Type B pancreatic cell (in vitro differentiated cells): ENCODE results near the gene CPED1. TPM values are rescaled to one million over a fixed set of nuclear protein-coding genes. Genes with fewer than 3 reads are reported as not detected.

ENCODE experiments used
- DNase-seq: peaks from one replicate; pipeline ENCODE4 v3.0.0; 2021; ENCODE audit warnings: mixed read lengths; ENCODE audit not compliant: unreplicated experiment; ENCODE audit errors: extremely low spot score
- H3K27ac Mint-ChIP-seq: 2 replicates; pipeline ENCODE4 v1.8.0; 2021; ENCODE audit warnings: mild to moderate bottlenecking, mixed read lengths
- H3K27me3 Mint-ChIP-seq: 2 replicates; pipeline ENCODE4 v1.8.0; 2021; ENCODE audit warnings: mixed read lengths
- H3K36me3 Mint-ChIP-seq: 2 replicates; pipeline ENCODE4 v1.8.0; 2021; ENCODE audit warnings: mixed read lengths
- H3K4me1 Mint-ChIP-seq: one replicate; pipeline ENCODE4 v1.8.0; 2021; ENCODE audit warnings: mixed read lengths; ENCODE audit not compliant: unreplicated experiment
- H3K4me3 Mint-ChIP-seq: 2 replicates; pipeline ENCODE4 v1.8.0; 2021; ENCODE audit warnings: mild to moderate bottlenecking, mixed read lengths
- H3K9me3 Mint-ChIP-seq: 2 replicates; pipeline ENCODE4 v1.8.0; 2021; ENCODE audit warnings: mixed read lengths
- CTCF ChIP-seq: fragments of 200-600 bp; sonication (generic); conservative IDR thresholded peaks from 2 replicates; pipeline ENCODE4 v1.5.0; 2021; ENCODE audit warnings: antibody characterized with exemption, mild to moderate bottlenecking
- total RNA-seq: library from RNA; stranded (reverse); gene quantifications from 2 replicates; pipeline ENCODE4 v1.2.1, GENCODE V29; 2021; ENCODE audit warnings: low replicate concordance

CPED1 gene
- total RNA-seq, 1 donor from 2014 or later = 45.4 TPM

DNA sequence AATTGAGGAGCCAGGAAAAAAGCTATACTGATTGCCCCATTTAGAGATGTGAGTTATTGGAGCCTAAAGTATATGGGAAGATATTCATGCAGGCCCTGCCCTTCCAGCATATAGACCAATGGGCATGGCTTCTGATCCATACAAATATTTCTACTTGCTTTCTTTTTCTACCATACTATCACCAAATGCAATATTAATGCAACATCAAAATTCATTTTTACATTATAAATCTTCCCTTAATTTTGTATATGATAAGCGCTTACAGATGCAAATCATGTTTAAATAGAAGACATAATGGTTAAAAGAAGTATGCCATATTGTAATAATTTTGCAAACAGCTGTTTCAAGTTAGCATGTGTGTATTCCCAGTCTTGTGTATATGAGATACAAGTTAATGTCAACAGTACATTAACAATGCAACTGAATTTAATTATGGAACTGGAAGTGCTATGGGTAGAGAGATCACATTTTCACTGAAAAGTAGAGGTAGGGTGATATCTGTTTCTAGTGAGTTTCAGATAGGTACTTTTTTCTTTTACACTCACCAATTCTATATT, 315.7 kb downstream of the CPED1 start:
- TF ChIP-seq CTCF = no peak
- Mint-ChIP-seq H3K4me3 (no peak overlapping the region), H3K27me3 (no peaks in the 10 kb centered on the region), H3K4me1 (peaks cover 12% of the 10 kb centered on the region), H3K27ac (no peak overlapping the region), H3K9me3 (no peaks in the 10 kb centered on the region), H3K36me3 (no peaks in the 10 kb centered on the region)
- DNase-seq = no peak

DNA sequence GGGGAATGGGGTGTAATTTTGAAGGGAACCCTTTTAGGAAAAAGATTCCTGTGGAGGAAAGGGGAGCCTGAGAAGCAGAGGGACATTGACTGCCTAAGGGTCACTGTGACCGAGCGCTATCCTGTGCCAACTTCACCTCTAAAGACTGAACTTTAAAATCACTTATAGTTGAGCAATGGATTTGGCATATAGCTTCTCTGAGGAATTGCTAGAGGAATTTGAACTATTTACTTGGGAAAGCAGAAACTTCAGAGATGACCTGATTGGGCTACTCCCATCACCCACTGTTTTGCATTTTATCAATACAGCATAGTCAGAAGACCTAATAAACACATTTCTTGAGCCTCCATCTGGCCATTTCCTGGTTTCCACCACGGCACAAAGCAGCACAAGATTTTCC, 316.6 kb downstream of the CPED1 start:
- TF ChIP-seq CTCF = no peak
- H3K4me1 Mint-ChIP-seq = peaks cover 12% of the 10 kb centered on the region
- H3K36me3 Mint-ChIP-seq = no peaks in the 10 kb centered on the region
- peaks cover 5% of the 10 kb centered on the region for H3K9me3 Mint-ChIP-seq
- no peaks in the 10 kb centered on the region for H3K27me3 Mint-ChIP-seq
- DNase-seq = no peak
- H3K27ac Mint-ChIP-seq = no peak overlapping the region
- H3K4me3 Mint-ChIP-seq = no peak overlapping the region

- Mint-ChIP-seq H3K9me3 (peaks cover 10% of the 10 kb centered on the region), H3K4me1 (peaks cover 12% of the 10 kb centered on the region), H3K4me3 (no peak overlapping the region), H3K27ac (no peak overlapping the region), H3K36me3 (no peaks in the 10 kb centered on the region), H3K27me3 (no peaks in the 10 kb centered on the region)
- TF ChIP-seq CTCF = no peak
- DNase-seq = no peak
Observed at GRCh38 chr7:121306565-121306964, 318.1 kb downstream of the CPED1 start.

GRCh38 chr7:121307021-121307574, 318.6 kb downstream of the CPED1 start:
- TF ChIP-seq CTCF = no peak
- Mint-ChIP-seq H3K9me3 (peaks cover 10% of the 10 kb centered on the region), H3K27me3 (no peaks in the 10 kb centered on the region), H3K4me3 (no peak overlapping the region), H3K27ac (no peak overlapping the region), H3K36me3 (no peaks in the 10 kb centered on the region), H3K4me1 (peaks cover 12% of the 10 kb centered on the region)
- DNase-seq = no peak

DNA sequence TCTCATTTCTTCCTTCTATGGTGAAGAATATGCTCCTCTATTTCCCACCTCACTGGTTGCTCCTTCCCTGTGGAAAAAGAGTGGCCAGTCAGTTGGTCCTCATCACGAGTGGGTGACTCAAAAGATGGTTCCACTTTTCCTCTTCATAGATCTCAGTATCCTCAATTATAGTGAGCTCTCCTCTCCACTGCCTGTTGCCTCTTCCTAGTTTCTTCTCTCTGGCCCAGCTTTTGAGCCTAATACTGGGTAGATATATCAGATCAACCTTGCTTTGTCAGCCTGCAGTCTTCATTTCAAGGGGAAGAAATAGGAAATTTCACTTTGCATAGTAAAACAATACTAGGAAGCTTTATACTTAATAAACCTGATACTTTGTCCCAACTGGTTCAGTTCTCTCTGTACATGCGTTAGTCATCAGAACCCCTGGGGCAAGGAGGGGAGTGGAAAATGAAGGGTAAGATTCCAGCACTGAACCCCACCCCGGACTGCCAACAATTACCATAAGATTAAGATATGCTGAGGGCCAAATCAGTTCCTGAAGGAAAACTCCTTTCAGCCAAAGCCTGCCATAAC, 324.8 kb downstream of the CPED1 start:
- TF ChIP-seq CTCF = no peak
- no peak overlapping the region for H3K27ac Mint-ChIP-seq
- peaks cover 16% of the 10 kb centered on the region for H3K9me3 Mint-ChIP-seq
- no peak for DNase-seq
- H3K27me3 Mint-ChIP-seq = peaks cover 7% of the 10 kb centered on the region
- no peaks in the 10 kb centered on the region for H3K36me3 Mint-ChIP-seq
- H3K4me3 Mint-ChIP-seq = no peak overlapping the region
- H3K4me1 Mint-ChIP-seq = peaks cover 18% of the 10 kb centered on the region
